ENCODE measurements around the gene DOCK3.
"Not testable (repeated sequence)": the region's sequence is repeated elsewhere in the genome, so short reads cannot be mapped to it uniquely, and the experiment has no call there.

The DOCK3 gene

GRCh38 chr3:51360806-51361205, 686.1 kb downstream of the DOCK3 start:
- in situ Hi-C loops (cut with HindIII; ENCODE audit: low pct_unique_long_range_greater_than_20kb, low sequenced_read_pairs) = no loop called here
- TF ChIP-seq JUND (IDR thresholded peaks at IDR 0.05; ENCODE audit: low read depth) = no peak
- no peak for DNase-seq (ENCODE audit: low read depth in 1 of 2, low spot score in 1 of 2)

- no peak for DNase-seq (ENCODE audit: low read depth in 1 of 2, low spot score in 1 of 2)
- TF ChIP-seq JUND (IDR thresholded peaks at IDR 0.05; ENCODE audit: low read depth) = no peak
- in situ Hi-C loops (cut with HindIII; ENCODE audit: low pct_unique_long_range_greater_than_20kb, low sequenced_read_pairs) = no loop called here
Measured at GRCh38 chr3:51361746-51362145, 687.0 kb downstream of the DOCK3 start.

- no peak for TF ChIP-seq JUND (IDR thresholded peaks at IDR 0.05; ENCODE audit: low read depth)
Measured at GRCh38 chr3:51362476-51362875, 687.7 kb downstream of the DOCK3 start.

GRCh38 chr3:51368276-51368675, 693.5 kb downstream of the DOCK3 start:
- DNase-seq (ENCODE audit: low read depth in 1 of 2, low spot score in 1 of 2); in situ Hi-C loops (cut with HindIII; ENCODE audit: low pct_unique_long_range_greater_than_20kb, low sequenced_read_pairs): not testable (repeated sequence)

More at GRCh38 chr3:51362476-51362875, 687.7 kb downstream of the DOCK3 start:
- DNase-seq (ENCODE audit: low read depth in 1 of 2, low spot score in 1 of 2) = no peak
- in situ Hi-C loops (cut with HindIII; ENCODE audit: low pct_unique_long_range_greater_than_20kb, low sequenced_read_pairs) = no loop called here

- no peak for TF ChIP-seq JUND (IDR thresholded peaks at IDR 0.05; ENCODE audit: low read depth)
- peak; percentile 23 to 74 for DNase-seq (ENCODE audit: low read depth in 1 of 2, low spot score in 1 of 2)
- in situ Hi-C loops (cut with HindIII; ENCODE audit: low pct_unique_long_range_greater_than_20kb, low sequenced_read_pairs) = no loop called here
Measured at GRCh38 chr3:51371943-51372557, 697.3 kb downstream of the DOCK3 start.

GRCh38 chr3:51373658-51374421, 699.1 kb downstream of the DOCK3 start:
- no peak for TF ChIP-seq JUND (IDR thresholded peaks at IDR 0.05; ENCODE audit: low read depth)
- in situ Hi-C loops (cut with HindIII; ENCODE audit: low pct_unique_long_range_greater_than_20kb, low sequenced_read_pairs) = no loop called here
- DNase-seq (ENCODE audit: low read depth in 1 of 2, low spot score in 1 of 2) = no peak

- TF ChIP-seq JUND (IDR thresholded peaks at IDR 0.05; ENCODE audit: low read depth) = no peak
- no peak for DNase-seq (ENCODE audit: low read depth in 1 of 2, low spot score in 1 of 2)
- in situ Hi-C loops (cut with HindIII; ENCODE audit: low pct_unique_long_range_greater_than_20kb, low sequenced_read_pairs) = no loop called here
Measured at GRCh38 chr3:51374456-51374855, 699.7 kb downstream of the DOCK3 start.

- DNase-seq (ENCODE audit: low read depth in 1 of 2, low spot score in 1 of 2) = no peak
- TF ChIP-seq JUND (IDR thresholded peaks at IDR 0.05; ENCODE audit: low read depth) = no peak
- in situ Hi-C loops (cut with HindIII; ENCODE audit: low pct_unique_long_range_greater_than_20kb, low sequenced_read_pairs) = no loop called here
Measured at GRCh38 chr3:51375136-51375535, 700.4 kb downstream of the DOCK3 start.

GRCh38 chr3:51375571-51375970, 700.8 kb downstream of the DOCK3 start:
- in situ Hi-C loops (cut with HindIII; ENCODE audit: low pct_unique_long_range_greater_than_20kb, low sequenced_read_pairs) = no loop called here
- TF ChIP-seq JUND (IDR thresholded peaks at IDR 0.05; ENCODE audit: low read depth) = no peak
- no peak for DNase-seq (ENCODE audit: low read depth in 1 of 2, low spot score in 1 of 2)

- DNase-seq (ENCODE audit: low read depth in 1 of 2, low spot score in 1 of 2) = no peak
- in situ Hi-C loops (cut with HindIII; ENCODE audit: low pct_unique_long_range_greater_than_20kb, low sequenced_read_pairs) = no loop called here
- TF ChIP-seq JUND (IDR thresholded peaks at IDR 0.05; ENCODE audit: low read depth) = no peak
Measured at GRCh38 chr3:51378065-51378464, 703.3 kb downstream of the DOCK3 start.

- no peak for DNase-seq (ENCODE audit: low read depth in 1 of 2, low spot score in 1 of 2)
- in situ Hi-C loops (cut with HindIII; ENCODE audit: low pct_unique_long_range_greater_than_20kb, low sequenced_read_pairs) = no loop called here
- TF ChIP-seq JUND (IDR thresholded peaks at IDR 0.05; ENCODE audit: low read depth) = no peak
Measured at GRCh38 chr3:51378726-51379125, 704.0 kb downstream of the DOCK3 start.

- TF ChIP-seq JUND (IDR thresholded peaks at IDR 0.05; ENCODE audit: low read depth) = no peak
- in situ Hi-C loops (cut with HindIII; ENCODE audit: low pct_unique_long_range_greater_than_20kb, low sequenced_read_pairs) = no loop called here
- DNase-seq (ENCODE audit: low read depth in 1 of 2, low spot score in 1 of 2) = no peak
Measured at GRCh38 chr3:51379301-51379700, 704.6 kb downstream of the DOCK3 start.

GRCh38 chr3:51379746-51380455, 705.2 kb downstream of the DOCK3 start:
- in situ Hi-C loops (cut with HindIII; ENCODE audit: low pct_unique_long_range_greater_than_20kb, low sequenced_read_pairs) = no loop called here
- no peak for TF ChIP-seq JUND (IDR thresholded peaks at IDR 0.05; ENCODE audit: low read depth)
- no peak for DNase-seq (ENCODE audit: low read depth in 1 of 2, low spot score in 1 of 2)
